Measurements from ENCODE around the gene PDCD2.
A peak's percentile ranks its signal among the peaks of the same experiment; 100 is the strongest.

The PDCD2 gene

GRCh38 chr6:170554013-170554795, 30.2 kb downstream of the PDCD2 start, which contains the start of gene TBP (continued):
- TF ChIP-seq, protein P1, sequence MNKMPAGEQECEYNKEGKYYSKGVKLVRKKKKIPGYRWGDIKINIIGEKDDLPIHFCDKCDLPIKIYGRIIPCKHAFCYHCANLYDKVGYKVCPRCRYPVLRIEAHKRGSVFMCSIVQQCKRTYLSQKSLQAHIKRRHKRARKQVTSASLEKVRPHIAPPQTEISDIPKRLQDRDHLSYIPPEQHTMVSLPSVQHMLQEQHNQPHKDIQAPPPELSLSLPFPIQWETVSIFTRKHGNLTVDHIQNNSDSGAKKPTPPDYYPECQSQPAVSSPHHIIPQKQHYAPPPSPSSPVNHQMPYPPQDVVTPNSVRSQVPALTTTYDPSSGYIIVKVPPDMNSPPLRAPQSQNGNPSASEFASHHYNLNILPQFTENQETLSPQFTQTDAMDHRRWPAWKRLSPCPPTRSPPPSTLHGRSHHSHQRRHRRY (tag by site-specific recombination; IDR thresholded peaks at IDR 0.05) = no peak

DNA sequence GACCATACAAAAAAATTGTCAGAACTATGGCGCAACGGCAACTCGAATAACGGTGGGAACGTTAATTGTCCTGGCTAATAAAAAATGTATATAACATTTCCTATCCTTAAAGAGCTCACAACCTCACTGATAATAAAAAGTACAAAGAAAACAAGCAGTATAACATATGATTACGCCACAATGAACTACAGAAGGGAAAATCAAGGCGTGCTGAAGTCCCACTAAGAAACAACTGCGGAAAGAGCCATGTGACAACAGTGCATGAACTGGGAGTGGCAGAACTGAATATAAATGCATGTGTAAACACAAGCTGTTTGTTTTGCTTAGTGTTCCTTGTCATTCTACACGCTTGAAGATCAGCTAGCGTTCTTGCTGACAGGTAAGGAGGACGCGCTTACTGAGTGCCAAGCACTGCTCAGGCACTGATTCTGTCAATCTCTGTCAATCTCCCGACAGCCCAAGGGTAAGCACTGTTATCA, 30.9 kb downstream of the PDCD2 start:
- Histone ChIP-seq H3K36me3 (ENCODE audit: control insufficient read depth in 2 of 2, insufficient read depth in 1 of 2, low read length in 2 of 2) (peaks cover 2 to 50% of the 10 kb centered on the region in 2 experiments), H3K4me1 (ENCODE audit: control insufficient read depth, insufficient read depth, low read length) (peaks cover 9% of the 10 kb centered on the region), H3K9me3 (ENCODE audit: control insufficient read depth, insufficient read depth, low read depth, low read length) (no peaks in the 10 kb centered on the region), H3K4me3 (ENCODE audit: low read depth, low read length) (peak overlapping the region; percentile 98), H3K27ac (ENCODE audit: extremely low read depth, low read depth, low read length) (no peak overlapping the region; the same call in 1 of the 2 replicates)
- TF ChIP-seq WT1 (tag by site-specific recombination; IDR thresholded peaks at IDR 0.05) (peak; percentile 25; the same call in 1 of the 2 replicates), ZNF324 (tag by site-specific recombination; IDR thresholded peaks at IDR 0.05) (no peak), ZNF138 (tag by site-specific recombination; IDR thresholded peaks at IDR 0.05; ENCODE audit: borderline replicate concordance) (no peak), GFI1B (tag by site-specific recombination; IDR thresholded peaks at IDR 0.05) (0 out of 2 replicates have a peak, but pooled peaks have one; percentile 86)
- TF ChIP-seq, protein P2, sequence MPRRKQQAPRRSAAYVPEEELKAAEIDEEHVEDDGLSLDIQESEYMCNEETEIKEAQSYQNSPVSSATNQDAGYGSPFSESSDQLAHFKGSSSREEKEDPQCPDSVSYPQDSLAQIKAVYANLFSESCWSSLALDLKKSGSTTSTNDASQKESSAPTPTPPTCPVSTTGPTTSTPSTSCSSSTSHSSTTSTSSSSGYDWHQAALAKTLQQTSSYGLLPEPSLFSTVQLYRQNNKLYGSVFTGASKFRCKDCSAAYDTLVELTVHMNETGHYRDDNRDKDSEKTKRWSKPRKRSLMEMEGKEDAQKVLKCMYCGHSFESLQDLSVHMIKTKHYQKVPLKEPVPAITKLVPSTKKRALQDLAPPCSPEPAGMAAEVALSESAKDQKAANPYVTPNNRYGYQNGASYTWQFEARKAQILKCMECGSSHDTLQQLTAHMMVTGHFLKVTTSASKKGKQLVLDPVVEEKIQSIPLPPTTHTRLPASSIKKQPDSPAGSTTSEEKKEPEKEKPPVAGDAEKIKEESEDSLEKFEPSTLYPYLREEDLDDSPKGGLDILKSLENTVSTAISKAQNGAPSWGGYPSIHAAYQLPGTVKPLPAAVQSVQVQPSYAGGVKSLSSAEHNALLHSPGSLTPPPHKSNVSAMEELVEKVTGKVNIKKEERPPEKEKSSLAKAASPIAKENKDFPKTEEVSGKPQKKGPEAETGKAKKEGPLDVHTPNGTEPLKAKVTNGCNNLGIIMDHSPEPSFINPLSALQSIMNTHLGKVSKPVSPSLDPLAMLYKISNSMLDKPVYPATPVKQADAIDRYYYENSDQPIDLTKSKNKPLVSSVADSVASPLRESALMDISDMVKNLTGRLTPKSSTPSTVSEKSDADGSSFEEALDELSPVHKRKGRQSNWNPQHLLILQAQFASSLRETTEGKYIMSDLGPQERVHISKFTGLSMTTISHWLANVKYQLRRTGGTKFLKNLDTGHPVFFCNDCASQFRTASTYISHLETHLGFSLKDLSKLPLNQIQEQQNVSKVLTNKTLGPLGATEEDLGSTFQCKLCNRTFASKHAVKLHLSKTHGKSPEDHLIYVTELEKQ (tag by site-specific recombination; IDR thresholded peaks at IDR 0.05; ENCODE audit: borderline replicate concordance) = 0 out of 2 replicates have a peak, but pooled peaks have one; percentile 32
- CTCF ChIA-PET = no interaction called here
- POLR2A ChIA-PET = interaction anchor here (0.9 to 3.1 kb wide), 7 partner anchors 12 to 802 kb away, joined by 3 to 16 read pairs (median 3); partner anchors contain the start of genes DLL1, DYNLT2, ERMARD and PDCD2

DNA sequence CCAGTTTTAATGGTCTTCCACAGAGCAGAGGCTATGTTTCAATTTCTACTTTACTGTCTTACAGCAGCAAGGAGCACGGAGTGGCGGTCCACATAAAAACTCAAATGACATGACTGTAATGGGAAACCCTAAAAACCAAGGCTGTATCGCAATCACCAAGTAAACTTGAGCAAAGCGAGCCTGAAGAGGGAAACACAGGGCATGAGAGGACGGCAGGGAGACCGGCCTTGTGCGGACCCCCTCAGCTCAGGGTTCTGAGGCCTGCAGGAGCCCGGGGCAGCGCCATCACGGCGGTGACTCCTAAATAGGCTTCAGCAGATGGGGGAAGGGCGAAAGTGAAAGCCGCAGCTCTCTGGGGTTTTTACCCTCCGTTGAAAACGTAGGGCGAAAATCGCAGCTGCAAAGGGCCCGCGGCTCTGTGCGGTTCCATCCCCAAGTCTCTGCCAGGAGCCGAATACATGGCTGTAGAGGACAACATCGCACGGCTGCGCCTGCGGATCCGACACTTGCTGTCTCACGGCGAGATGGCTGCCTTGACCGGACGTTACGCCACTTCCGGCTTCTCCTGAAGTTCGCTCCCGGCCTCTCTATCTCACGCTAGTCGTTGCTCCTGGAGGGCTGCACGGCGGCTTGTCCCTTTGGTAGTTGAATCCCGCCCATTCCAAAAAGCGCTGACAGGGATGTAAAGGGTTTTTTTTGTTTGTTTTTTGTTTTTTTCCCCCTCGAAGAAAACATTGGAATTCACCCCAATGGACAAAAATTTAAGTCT, 31.5 kb downstream of the PDCD2 start, which contains the start of gene PSMB1:
PSMB1 (minus strand) TSS at position 543 of the 769 bp plus-strand sequence; CDS start at position 478, 65 bp downstream.
- Histone ChIP-seq H3K4me3 (ENCODE audit: low read depth, low read length) (peak within 1 kb of the TSS; percentile 98), H3K27ac (ENCODE audit: extremely low read depth, low read depth, low read length) (peak within 1 kb of the TSS; percentile 66)
- CTCF ChIA-PET = interaction anchor here (1.3 to 2.0 kb wide), 2 partner anchors 23 to 78 kb away, joined by 3 to 7 read pairs; no protein-coding TSS in a partner anchor
- TF ChIP-seq ZNF837 (tag by site-specific recombination; IDR thresholded peaks at IDR 0.05) (no peak), ZNF302 (tag by site-specific recombination; IDR thresholded peaks at IDR 0.05; ENCODE audit: low read depth) (no peak), ZBTB20 (tag by site-specific recombination; IDR thresholded peaks at IDR 0.05) (no peak; the same call in 1 of the 2 replicates), ZNF624 (tag by site-specific recombination; IDR thresholded peaks at IDR 0.05) (no peak), YY1 (tag by site-specific recombination; IDR thresholded peaks at IDR 0.05) (peak; percentile 90), ZNF433 (tag by site-specific recombination; IDR thresholded peaks at IDR 0.05; ENCODE audit: low read depth) (no peak), FEZF1 (tag by site-specific recombination; IDR thresholded peaks at IDR 0.05) (peak; percentile 10; the same call in 1 of the 2 replicates), SALL2 (tag by site-specific recombination; IDR thresholded peaks at IDR 0.05; ENCODE audit: borderline replicate concordance) (no peak), ZNF48 (tag by site-specific recombination; IDR thresholded peaks at IDR 0.05) (no peak), REPIN1 (tag by site-specific recombination; IDR thresholded peaks at IDR 0.05; ENCODE audit: low read depth) (no peak), ZNF37A (tag by site-specific recombination; IDR thresholded peaks at IDR 0.05) (no peak)
- TF ChIP-seq, protein P3, sequence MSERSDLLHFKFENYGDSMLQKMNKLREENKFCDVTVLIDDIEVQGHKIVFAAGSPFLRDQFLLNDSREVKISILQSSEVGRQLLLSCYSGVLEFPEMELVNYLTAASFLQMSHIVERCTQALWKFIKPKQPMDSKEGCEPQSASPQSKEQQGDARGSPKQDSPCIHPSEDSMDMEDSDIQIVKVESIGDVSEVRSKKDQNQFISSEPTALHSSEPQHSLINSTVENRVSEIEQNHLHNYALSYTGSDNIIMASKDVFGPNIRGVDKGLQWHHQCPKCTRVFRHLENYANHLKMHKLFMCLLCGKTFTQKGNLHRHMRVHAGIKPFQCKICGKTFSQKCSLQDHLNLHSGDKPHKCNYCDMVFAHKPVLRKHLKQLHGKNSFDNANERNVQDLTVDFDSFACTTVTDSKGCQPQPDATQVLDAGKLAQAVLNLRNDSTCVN (tag by site-specific recombination; optimal IDR thresholded peaks at IDR 0.05) = no peak
- TF ChIP-seq, protein P4, sequence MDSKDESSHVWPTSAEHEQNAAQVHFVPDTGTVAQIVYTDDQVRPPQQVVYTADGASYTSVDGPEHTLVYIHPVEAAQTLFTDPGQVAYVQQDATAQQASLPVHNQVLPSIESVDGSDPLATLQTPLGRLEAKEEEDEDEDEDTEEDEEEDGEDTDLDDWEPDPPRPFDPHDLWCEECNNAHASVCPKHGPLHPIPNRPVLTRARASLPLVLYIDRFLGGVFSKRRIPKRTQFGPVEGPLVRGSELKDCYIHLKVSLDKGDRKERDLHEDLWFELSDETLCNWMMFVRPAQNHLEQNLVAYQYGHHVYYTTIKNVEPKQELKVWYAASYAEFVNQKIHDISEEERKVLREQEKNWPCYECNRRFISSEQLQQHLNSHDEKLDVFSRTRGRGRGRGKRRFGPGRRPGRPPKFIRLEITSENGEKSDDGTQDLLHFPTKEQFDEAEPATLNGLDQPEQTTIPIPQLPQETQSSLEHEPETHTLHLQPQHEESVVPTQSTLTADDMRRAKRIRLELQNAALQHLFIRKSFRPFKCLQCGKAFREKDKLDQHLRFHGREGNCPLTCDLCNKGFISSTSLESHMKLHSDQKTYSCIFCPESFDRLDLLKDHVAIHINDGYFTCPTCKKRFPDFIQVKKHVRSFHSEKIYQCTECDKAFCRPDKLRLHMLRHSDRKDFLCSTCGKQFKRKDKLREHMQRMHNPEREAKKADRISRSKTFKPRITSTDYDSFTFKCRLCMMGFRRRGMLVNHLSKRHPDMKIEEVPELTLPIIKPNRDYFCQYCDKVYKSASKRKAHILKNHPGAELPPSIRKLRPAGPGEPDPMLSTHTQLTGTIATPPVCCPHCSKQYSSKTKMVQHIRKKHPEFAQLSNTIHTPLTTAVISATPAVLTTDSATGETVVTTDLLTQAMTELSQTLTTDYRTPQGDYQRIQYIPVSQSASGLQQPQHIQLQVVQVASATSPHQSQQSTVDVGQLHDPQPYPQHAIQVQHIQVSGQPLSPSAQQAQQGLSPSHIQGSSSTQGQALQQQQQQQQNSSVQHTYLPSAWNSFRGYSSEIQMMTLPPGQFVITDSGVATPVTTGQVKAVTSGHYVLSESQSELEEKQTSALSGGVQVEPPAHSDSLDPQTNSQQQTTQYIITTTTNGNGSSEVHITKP (tag by site-specific recombination; IDR thresholded peaks at IDR 0.05) = peak; percentile 23

More for the DNA sequence above, 31.5 kb downstream of the PDCD2 start, which contains the start of gene PSMB1:
- Histone ChIP-seq H3K36me3 (ENCODE audit: control insufficient read depth in 2 of 2, insufficient read depth in 1 of 2, low read length in 2 of 2) (peaks cover 6 to 50% of the 10 kb centered on the region in 2 experiments), H3K9me3 (ENCODE audit: control insufficient read depth, insufficient read depth, low read depth, low read length) (no peaks in the 10 kb centered on the region), H3K4me1 (ENCODE audit: control insufficient read depth, insufficient read depth, low read length) (peaks cover 9% of the 10 kb centered on the region)
- POLR2A ChIA-PET = interaction anchor here (0.9 to 3.1 kb wide), 9 partner anchors 9 to 802 kb away, joined by 3 to 16 read pairs (median 3); partner anchors contain the start of genes DLL1, DYNLT2, ERMARD and PDCD2
